ENCODE data around the gene RXRA.

Gene RXRA

GRCh38 chr9:134328841-134329575 is 2.8 kb downstream of the RXRA start:
- no peak for DNase-seq
- no peak overlapping the region for H2AFZ ChIP-seq (ENCODE audit: low read depth, low read length)
- ATAC-seq (ENCODE audit: insufficient read depth, low read depth): no peak
- H3K9me3 ChIP-seq (ENCODE audit: insufficient read depth, low read length, severe bottlenecking): no peaks in the 10 kb centered on the region
- H3K9ac ChIP-seq (ENCODE audit: low read depth, low read length): no peak overlapping the region
- peaks cover 19% of the 10 kb centered on the region for H3K79me2 ChIP-seq (ENCODE audit: insufficient read depth, low read length)
- H3K4me1 ChIP-seq (ENCODE audit: insufficient read depth, low read length): peaks cover 20% of the 10 kb centered on the region
- H3K4me2 ChIP-seq (ENCODE audit: insufficient read depth, low read length): no peak overlapping the region
- peaks cover 68% of the 10 kb centered on the region for H4K20me1 ChIP-seq (ENCODE audit: insufficient read depth, low read length)
- no peak overlapping the region for H3K4me3 ChIP-seq (ENCODE audit: low read depth in 1 of 2, low read length in 2 of 2)
- TF ChIP-seq CTCF (IDR thresholded peaks at IDR 0.05; ENCODE audit: borderline replicate concordance, extremely low read depth, low read length, poor library complexity, severe bottlenecking) (no peak), EZH2 (IDR thresholded peaks at IDR 0.05; ENCODE audit: borderline replicate concordance, low read depth, low read length, severe bottlenecking) (no peak)
- peaks cover 2% of the 10 kb centered on the region for H3K27me3 ChIP-seq (ENCODE audit: insufficient read depth, low read length, poor library complexity)
- no peaks in the 10 kb centered on the region for H3K36me3 ChIP-seq (ENCODE audit: insufficient read depth, low read length)
- no peak overlapping the region for H3K27ac ChIP-seq (ENCODE audit: low read length)

GRCh38 chr9:134329576-134329855 is 3.3 kb downstream of the RXRA start:
- Histone ChIP-seq H4K20me1 (ENCODE audit: insufficient read depth, low read length) (peaks cover 73% of the 10 kb centered on the region), H3K9ac (ENCODE audit: low read depth, low read length) (no peak overlapping the region), H3K4me3 (ENCODE audit: low read depth in 1 of 2, low read length in 2 of 2) (no peak overlapping the region), H3K36me3 (ENCODE audit: insufficient read depth, low read length) (no peaks in the 10 kb centered on the region), H3K9me3 (ENCODE audit: insufficient read depth, low read length, severe bottlenecking) (no peaks in the 10 kb centered on the region), H3K27ac (ENCODE audit: low read length) (no peak overlapping the region), H3K4me2 (ENCODE audit: insufficient read depth, low read length) (no peak overlapping the region), H3K4me1 (ENCODE audit: insufficient read depth, low read length) (peaks cover 20% of the 10 kb centered on the region), H2AFZ (ENCODE audit: low read depth, low read length) (no peak overlapping the region), H3K79me2 (ENCODE audit: insufficient read depth, low read length) (peaks cover 19% of the 10 kb centered on the region), H3K27me3 (ENCODE audit: insufficient read depth, low read length, poor library complexity) (peaks cover 2% of the 10 kb centered on the region)
- DNase-seq (no peak), ATAC-seq (ENCODE audit: insufficient read depth, low read depth) (no peak)
- TF ChIP-seq EZH2 (IDR thresholded peaks at IDR 0.05; ENCODE audit: borderline replicate concordance, low read depth, low read length, severe bottlenecking): no peak
- no peak for TF ChIP-seq CTCF (IDR thresholded peaks at IDR 0.05; ENCODE audit: borderline replicate concordance, extremely low read depth, low read length, poor library complexity, severe bottlenecking)

- Histone ChIP-seq H3K36me3 (ENCODE audit: insufficient read depth, low read length) (no peaks in the 10 kb centered on the region), H2AFZ (ENCODE audit: low read depth, low read length) (no peak overlapping the region), H3K27ac (ENCODE audit: low read length) (no peak overlapping the region), H3K4me2 (ENCODE audit: insufficient read depth, low read length) (no peak overlapping the region), H3K27me3 (ENCODE audit: insufficient read depth, low read length, poor library complexity) (peaks cover 2% of the 10 kb centered on the region), H3K4me1 (ENCODE audit: insufficient read depth, low read length) (peaks cover 20% of the 10 kb centered on the region), H4K20me1 (ENCODE audit: insufficient read depth, low read length) (peaks cover 77% of the 10 kb centered on the region), H3K79me2 (ENCODE audit: insufficient read depth, low read length) (peaks cover 19% of the 10 kb centered on the region), H3K4me3 (ENCODE audit: low read depth in 1 of 2, low read length in 2 of 2) (no peak overlapping the region), H3K9ac (ENCODE audit: low read depth, low read length) (no peak overlapping the region), H3K9me3 (ENCODE audit: insufficient read depth, low read length, severe bottlenecking) (no peaks in the 10 kb centered on the region)
- TF ChIP-seq CTCF (IDR thresholded peaks at IDR 0.05; ENCODE audit: borderline replicate concordance, extremely low read depth, low read length, poor library complexity, severe bottlenecking): no peak
- no peak for TF ChIP-seq EZH2 (IDR thresholded peaks at IDR 0.05; ENCODE audit: borderline replicate concordance, low read depth, low read length, severe bottlenecking)
- ATAC-seq (ENCODE audit: insufficient read depth, low read depth) (no peak), DNase-seq (no peak)
Observed at GRCh38 chr9:134329886-134330285, 3.6 kb downstream of the RXRA start.
